HTERT RPE-1 (cell line): ENCODE results near the gene BEGAIN.

Experiments used
- in situ Hi-C: fragments of 300-500 bp; cut with MboI; formaldehyde crosslinking; loops from 4 replicates; pipeline ENCODE4 v1.14.3; 2020; ENCODE audit warnings: low sequenced_read_pairs

Gene BEGAIN

DNA sequence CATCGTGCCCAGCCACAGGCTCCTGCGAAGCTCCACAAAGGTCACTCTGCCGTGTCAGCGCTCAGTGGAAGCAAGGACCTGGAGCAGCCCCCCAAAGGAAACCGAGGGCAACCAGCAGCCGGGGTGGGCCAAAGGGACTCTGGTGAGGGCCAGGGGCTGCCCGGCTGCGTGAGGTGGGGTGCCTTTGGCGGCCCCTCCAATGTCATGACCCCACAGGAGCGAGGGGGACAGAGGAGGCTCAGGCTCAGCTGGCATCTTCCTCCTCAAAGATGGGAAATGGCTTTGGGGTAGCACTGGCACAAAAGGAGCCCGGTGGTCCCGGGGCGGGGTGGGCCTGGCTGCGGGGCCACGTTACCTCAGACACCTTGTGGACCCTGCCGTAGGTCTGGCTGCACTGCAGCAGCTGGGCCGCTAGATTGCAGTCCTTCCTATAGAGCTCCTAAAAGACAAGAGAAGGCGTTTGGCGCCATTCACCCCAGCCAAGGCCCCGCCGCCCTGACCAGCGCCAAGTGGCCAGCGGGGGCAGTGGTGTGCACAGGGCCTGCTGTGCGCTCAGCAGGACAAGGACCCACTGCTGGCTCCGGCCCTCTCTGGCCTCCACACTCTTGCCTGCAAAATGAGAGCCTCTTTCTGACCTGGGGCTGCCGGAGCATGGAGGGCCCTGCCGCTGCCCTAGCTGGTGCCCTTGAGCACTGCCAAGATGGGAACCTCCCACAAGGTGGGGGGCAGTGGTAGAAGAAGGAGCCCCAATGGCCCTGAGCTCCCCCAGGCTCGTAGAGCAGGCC, 46.9 kb downstream of the BEGAIN start:
- in situ Hi-C loops = no loop called here

- in situ Hi-C loops = no loop called here
Measured at GRCh38 chr14:100539766-100540140, 47.5 kb downstream of the BEGAIN start.

- in situ Hi-C loops = no loop called here
Measured at GRCh38 chr14:100539003-100539660, 48.1 kb downstream of the BEGAIN start.

DNA sequence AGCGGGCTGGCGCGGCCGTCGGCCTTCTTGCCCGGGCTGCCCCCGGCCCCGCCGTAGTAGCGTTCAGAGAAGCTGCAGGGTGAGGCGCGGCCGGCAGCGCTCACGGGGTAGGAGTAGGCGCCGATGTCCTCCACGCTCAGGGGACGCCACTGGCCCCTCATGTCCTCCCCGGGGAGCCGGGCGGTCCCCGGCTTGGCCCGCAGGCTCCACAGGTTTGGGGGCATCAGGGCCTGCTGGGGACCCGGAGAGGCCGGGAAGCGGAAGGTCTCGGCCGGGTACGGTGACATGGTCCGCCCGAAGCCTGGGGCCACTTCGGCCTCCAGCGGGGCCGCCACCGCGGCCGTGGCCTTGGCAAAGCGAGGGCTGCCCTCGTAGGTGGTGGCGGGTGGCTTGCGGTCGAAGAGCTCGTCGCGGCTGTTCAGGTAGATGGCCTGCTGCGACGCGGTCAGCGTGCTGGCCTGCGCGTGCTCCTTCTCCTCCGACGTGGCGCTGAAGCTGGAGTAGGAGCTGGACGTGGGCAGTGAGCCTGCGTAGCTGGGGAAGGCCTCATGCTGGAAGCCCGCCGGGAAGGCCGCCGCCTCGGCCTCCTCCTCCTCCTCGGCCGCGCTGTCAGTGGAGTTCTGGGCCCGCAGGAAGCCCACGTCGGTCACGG, 48.7 kb downstream of the BEGAIN start:
- in situ Hi-C loops = no loop called here

DNA sequence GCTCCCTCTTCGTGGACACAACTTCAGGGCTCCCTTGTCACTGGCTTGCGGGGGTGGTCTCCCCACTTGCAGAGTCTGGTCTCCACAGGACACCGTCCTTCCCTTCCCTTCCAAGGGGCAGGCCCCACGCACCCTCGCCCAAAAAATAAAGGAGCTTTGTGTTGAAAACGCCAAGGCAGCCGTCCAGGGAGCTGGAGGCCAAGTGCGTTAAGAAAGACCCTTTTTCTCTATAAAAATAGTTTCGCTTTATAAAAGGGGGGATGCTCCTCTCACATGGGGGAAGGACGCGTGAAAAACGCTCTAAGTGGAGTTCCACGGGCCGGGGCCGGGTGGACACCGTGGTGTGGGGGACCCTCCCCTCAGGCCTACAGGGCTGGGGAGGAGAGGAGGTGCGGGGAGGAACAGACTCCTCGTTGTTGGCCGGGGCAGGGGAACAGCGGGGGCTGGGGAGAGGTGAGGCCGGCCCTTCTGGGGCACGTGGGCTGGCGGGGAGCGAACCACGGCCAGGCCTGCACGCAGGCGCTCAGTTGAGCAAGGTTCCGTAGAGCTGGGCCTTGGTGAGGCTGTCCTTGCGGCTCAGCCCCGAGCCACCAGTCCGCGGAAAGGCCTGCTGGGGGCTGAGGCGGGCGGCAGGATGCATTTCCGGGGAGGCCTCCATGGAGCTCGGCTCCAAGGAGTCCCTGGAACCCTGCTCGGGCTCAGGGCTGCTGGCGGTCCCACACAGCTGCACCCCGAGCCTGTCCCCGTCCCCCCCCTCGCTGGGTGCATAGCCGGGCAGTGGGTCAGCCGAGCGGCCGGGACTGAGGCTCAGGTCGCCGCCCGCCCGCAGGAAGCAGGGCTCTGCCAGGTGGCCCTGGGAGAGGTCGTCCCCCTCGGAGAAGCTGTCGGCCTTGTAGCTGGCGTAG, 49.5 kb downstream of the BEGAIN start:
- in situ Hi-C loops = no loop called here

- in situ Hi-C loops = no loop called here
Measured at GRCh38 chr14:100536721-100537445, 50.3 kb downstream of the BEGAIN start.

GRCh38 chr14:100536121-100536510, 51.1 kb downstream of the BEGAIN start:
- in situ Hi-C loops = no loop called here

DNA sequence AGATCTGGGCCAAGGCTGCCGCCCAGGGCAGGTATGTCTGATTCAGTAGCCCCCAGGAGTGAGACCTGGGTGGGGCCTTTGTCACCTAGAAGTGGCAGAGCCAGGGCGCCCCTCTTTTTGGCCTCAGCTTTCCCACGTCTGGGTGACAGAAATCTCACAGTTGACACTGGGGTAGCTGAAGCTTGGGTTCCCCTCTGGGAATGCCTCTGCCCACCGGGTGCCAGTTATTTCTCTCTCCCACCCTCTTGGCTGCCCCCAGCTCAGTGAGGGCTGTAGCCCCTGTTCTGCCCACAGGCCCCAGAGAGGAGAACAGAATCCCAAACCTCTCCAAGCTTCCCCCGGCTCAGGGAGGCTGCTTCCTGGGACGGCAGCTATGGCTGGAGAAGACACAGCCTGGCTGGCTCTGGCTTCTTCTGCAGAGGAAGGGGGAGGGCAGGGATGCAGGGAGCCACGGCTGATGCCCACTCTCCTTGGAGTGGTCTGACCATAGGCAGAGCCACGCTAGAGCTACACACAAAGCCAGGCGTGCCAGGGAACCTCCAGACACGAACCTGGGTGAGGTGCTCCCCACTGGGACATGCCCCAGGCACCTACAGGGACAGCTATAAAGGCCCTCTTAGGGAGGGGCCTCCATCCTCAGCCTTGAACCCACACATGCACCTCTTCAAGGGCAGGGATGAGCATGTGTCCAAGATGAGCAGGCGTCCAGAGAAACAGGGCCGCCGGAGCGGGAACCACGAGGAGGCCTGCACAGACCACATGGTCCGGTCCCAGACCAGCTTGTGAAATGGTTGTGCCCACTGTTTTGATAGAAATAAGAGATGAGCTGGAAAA, 51.7 kb downstream of the BEGAIN start:
- in situ Hi-C loops = no loop called here

DNA sequence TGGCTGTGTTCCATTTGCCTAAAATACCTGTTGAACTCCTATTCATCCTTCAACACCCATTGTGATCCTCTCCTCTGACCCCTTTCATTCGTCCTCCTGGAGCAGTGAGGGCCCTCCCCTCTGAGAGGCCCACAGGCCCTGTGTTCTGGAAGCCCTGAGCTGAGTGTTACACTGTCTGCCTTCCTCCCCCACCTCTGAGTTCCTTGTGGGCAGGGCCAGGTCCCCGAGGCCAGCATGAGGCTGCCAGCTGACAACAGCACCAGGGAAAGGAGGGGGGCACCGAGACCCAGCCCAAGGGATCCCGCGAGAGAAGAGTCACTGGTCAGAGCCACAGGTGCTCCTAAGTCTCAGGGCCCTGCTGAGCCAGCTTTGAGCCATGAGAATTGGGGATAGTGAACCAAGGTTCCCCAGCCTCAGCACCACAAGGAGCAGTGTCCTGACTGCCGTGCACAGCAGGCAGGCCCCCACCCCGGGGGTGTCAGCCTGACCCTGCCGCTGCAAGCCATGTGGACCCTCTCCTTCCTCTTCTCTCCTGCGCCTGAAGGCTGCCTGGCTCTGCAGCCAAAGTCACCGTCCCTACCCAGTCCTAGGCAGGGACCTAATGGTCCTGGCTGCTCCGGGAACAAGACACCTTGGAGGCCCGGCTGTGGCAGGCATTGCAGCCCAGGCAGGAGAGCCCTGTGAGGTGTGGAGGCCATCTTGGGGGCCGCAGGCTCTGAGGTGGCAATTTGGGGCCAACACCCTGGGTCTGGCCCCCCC, 52.5 kb downstream of the BEGAIN start:
- in situ Hi-C loops = no loop called here

DNA sequence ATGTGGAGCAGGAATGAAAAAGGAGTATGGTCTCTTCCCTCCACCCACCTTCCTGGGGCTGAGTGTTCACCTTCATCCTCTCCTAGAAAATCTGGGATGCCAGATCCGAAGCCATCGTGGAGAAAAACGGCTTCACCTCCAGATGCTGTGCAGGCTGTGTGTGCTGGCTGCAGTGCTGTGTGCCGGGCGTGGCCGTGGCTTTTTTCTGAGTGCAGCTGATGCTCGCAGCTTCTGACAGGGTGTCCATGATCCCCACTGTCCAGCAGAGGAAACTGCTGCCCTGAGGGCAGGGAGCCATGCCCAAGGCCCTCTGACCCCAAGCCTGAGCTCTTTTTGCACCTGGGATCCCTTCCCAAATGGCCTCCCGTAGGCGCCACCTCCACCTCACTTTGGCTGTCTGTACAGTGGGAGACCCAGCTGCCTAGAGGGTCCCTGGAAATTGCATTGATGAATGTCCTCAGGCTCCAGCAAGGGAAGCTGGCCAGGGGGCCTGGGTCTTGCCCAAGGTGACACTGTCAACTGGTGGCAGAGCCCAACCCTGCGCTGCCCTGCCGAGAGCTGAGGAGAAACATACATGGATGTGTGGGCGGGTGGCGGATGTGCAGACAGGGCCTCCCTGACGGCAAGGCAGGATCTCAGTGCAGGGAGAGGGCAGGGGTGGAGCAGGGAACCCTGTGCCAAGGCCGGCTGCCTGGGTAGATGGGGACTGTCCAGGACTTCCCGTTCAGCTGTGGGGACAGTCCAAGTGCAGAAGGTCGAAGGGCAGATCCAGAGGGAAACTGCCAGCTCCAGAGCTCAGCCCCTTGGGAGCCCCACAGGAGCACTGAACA, 53.3 kb downstream of the BEGAIN start:
- in situ Hi-C loops = no loop called here

- in situ Hi-C loops = no loop called here
Measured at GRCh38 chr14:100532906-100533655, 54.1 kb downstream of the BEGAIN start.

DNA sequence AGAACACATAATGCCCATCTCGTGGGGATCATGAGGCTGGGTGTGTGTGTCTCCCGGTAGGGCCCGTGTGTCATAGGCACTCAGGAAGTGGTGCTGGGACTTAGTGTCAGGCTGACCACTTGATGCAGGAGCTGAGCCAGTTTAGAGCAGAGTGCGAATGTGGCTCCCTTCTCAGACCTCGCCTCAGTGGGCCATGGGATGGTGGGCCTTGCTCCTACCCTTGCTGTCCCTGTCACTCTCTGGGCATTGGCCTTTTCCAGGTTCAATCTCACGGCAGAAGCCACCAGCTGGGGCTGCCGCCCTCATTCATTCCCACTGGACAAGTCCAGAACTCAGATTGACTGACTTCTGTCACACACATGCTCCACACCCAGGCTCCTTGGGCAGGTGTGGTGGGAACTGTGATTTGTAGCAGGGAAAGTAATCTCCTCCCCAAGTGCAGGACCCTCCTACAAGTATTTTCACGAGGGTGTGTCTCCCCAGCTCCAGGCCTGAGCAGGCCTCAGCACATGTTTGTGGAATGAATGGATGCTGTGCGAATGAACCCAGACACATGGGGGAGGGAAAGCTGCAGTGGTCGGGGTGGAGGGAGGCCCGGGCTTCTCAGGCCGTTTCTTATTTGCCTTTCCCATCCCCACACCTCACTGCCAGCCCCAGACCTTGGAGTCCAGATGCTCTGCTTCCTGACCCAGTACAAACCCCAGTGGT, 54.9 kb downstream of the BEGAIN start:
- in situ Hi-C loops = no loop called here

- in situ Hi-C loops = no loop called here
Measured at GRCh38 chr14:100531152-100532121, 55.8 kb downstream of the BEGAIN start.

DNA sequence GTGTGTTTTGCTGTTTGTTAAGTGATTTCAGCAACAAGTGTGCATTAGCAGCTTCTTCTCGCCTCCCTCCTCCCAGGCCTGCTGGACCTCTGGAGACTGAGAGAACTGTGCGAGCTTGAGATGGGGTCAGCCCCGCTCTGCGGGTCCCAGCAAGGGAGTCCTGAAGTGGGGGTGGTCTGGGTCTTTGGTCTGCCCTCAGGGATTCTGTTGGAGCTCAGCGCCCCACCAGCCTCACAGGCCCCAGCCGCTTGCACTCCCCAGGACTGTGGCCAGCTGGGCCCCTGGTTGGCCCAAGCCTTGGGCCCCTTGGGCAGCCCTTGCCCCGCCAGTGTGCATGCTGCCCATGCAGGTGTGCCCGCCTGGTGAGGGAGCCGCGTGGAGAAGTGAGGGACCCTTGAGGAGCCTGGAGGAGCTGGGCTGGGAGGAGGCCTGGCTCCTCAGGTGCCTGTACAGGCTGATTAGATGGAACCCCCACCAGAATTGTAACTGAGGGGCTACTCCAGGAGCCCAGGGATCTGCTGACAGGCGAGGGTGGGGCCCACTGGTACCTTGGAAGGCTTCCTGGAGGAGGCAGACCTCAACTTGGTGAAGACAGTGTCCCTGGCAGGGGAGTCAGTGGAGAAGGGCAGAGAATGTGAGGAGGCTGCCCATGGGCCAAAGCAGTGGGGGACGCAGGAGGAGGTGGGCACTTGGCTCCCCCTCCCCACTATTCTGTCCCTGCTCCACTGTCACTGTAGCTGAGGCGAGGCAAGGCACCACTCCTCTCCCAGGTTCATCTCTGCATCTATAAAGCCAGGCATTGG, 56.7 kb downstream of the BEGAIN start:
- in situ Hi-C loops = no loop called here
